ENCODE results near the gene CDH24. TPM values are rescaled to one million over a fixed set of nuclear protein-coding genes. Genes with fewer than 3 reads are reported as not detected.

Gene CDH24
- total and polyA plus RNA-seq, 10 of the 15 experiments (the other 5 are each of a cell fraction or from before 2014, with no cell fraction given) = 0.10 to 1.5 (median 0.45) TPM; not detected in 2

- peak; percentile 43 for TF ChIP-seq RELB (IDR thresholded peaks at IDR 0.05; ENCODE audit: low read depth)
- TF ChIP-seq JUND (IDR thresholded peaks at IDR 0.05; ENCODE audit: low read depth, low read length) = no peak
- no peak for TF ChIP-seq ZNF207 (IDR thresholded peaks at IDR 0.05; ENCODE audit: borderline replicate concordance)
- TF ChIP-seq NR2F1 (conservative IDR thresholded peaks at IDR 0.05) = 0 out of 2 replicates have a peak, but pooled peaks have one; percentile 33
- peak; percentile 46 for TF ChIP-seq E2F8 (IDR thresholded peaks at IDR 0.05; ENCODE audit: low read depth, partially characterized antibody)
- TF ChIP-seq BACH1 (IDR thresholded peaks at IDR 0.05; ENCODE audit: borderline replicate concordance) = peak; percentile 20; the same call in 1 of the 2 replicates
- TF ChIP-seq ZBTB40 (IDR thresholded peaks at IDR 0.05; ENCODE audit: borderline replicate concordance) = no peak
- no peak for TF ChIP-seq REST (IDR thresholded peaks at IDR 0.05; ENCODE audit: low read depth, low read length)
- TF ChIP-seq ZNF217 (IDR thresholded peaks at IDR 0.05) = no peak
- TF ChIP-seq RCOR1 (conservative IDR thresholded peaks at IDR 0.05; ENCODE audit: low read depth, low read length) = no peak
- TF ChIP-seq MAX (IDR thresholded peaks at IDR 0.05; ENCODE audit: low read depth, low read length) = no peak
- no peak for TF ChIP-seq STAT1 (conservative IDR thresholded peaks at IDR 0.05)
- no peak for TF ChIP-seq NFIC (IDR thresholded peaks at IDR 0.05; ENCODE audit: low read depth, low read length)
- no peak for TF ChIP-seq NRF1 (conservative IDR thresholded peaks at IDR 0.05; ENCODE audit: low read depth, low read length)
- TF ChIP-seq BCL11A (IDR thresholded peaks at IDR 0.05; ENCODE audit: low read depth, low read length) = 0 out of 2 replicates have a peak, but pooled peaks have one; percentile 4
Measured at GRCh38 chr14:23057757-23058653, 685 bp upstream of the CDH24 start (continued).
